DND-41 (cell line): ENCODE measurements around the gene FIZ1.

Experiments
- CTCF ChIP-seq: IDR thresholded peaks from 2 replicates; pipeline ENCODE4 v1.5.1; 2012; ENCODE audit warnings: borderline replicate concordance, low read length, moderate library complexity, mild to moderate bottlenecking; ENCODE audit not compliant: poor library complexity, severe bottlenecking; ENCODE audit errors: extremely low read depth
- EZH2 ChIP-seq: IDR thresholded peaks from 3 replicates; pipeline ENCODE4 v1.6.1; 2012; ENCODE audit warnings: borderline replicate concordance, low read depth, mild to moderate bottlenecking, moderate library complexity, low read length, inconsistent platforms; ENCODE audit not compliant: severe bottlenecking

- no peak for TF ChIP-seq CTCF
- TF ChIP-seq EZH2 = no peak
These were observed 13.5 kb downstream of the FIZ1 start for GRCh38 chr19:55585658-55586339.
